ENCODE measurements around the gene NCF1. TPM values are rescaled to one million over a fixed set of nuclear protein-coding genes. Genes with fewer than 3 reads are reported as not detected.

NCF1 gene
- polyA plus RNA-seq, 2 of the 4 experiments (the other 2 are of a cell fraction), result 0.04 TPM; not detected in 1

Other genes starting within 250 kb of the NCF1 start
- 107 and 123 TPM in 2 replicates for gene GTF2I, start 116.3 kb upstream of the NCF1 start, polyA plus RNA-seq (2011; rRNA removed)
- gene GTF2I, start 116.3 kb upstream of the NCF1 start, polyA plus RNA-seq (2017; fragmentation: RNase III; extraction: RNeasy Plus Mini Kit Qiagen cat#74134 plus additional on column Dnase treatment), result 141 to 146 TPM (median 144 TPM) in 3 replicates
- 13.8 and 16.0 TPM in 2 replicates for gene GTF2IRD2, start 77.6 kb downstream of the NCF1 start, polyA plus RNA-seq (2011; rRNA removed)
- 4.8 to 6.6 TPM (median 5.5 TPM) in 3 replicates for gene GTF2IRD2, start 77.6 kb downstream of the NCF1 start, polyA plus RNA-seq (2017; fragmentation: RNase III; extraction: RNeasy Plus Mini Kit Qiagen cat#74134 plus additional on column Dnase treatment)
- gene CASTOR2, start 190.7 kb downstream of the NCF1 start, polyA plus RNA-seq (2011; rRNA removed), result 6.0 and 11.8 TPM in 2 replicates
- gene CASTOR2, start 190.7 kb downstream of the NCF1 start, polyA plus RNA-seq (2017; fragmentation: RNase III; extraction: RNeasy Plus Mini Kit Qiagen cat#74134 plus additional on column Dnase treatment), result 4.6 to 5.2 TPM (median 4.8 TPM) in 3 replicates

All from A549 (cell line).